ENCODE data around the gene NELL2.

Gene NELL2

GRCh38 chr12:44812062-44812461 is 64.1 kb downstream of the NELL2 start:
- no peak for DNase-seq (ENCODE audit: low read depth in 1 of 2, low spot score in 1 of 2)
- TF ChIP-seq GABPA (IDR thresholded peaks at IDR 0.05; ENCODE audit: low read depth) (no peak), SPI1 (IDR thresholded peaks at IDR 0.05; ENCODE audit: borderline replicate concordance, low read depth) (no peak), REST (IDR thresholded peaks at IDR 0.05; ENCODE audit: insufficient replicate concordance, low read depth) (no peak), POLR2AphosphoS5 (IDR thresholded peaks at IDR 0.05; ENCODE audit: low read depth) (no peak), CTCF (IDR thresholded peaks at IDR 0.05; ENCODE audit: insufficient read depth, low read length) (no peak)

GRCh38 chr12:44804068-44804467 is 72.0 kb downstream of the NELL2 start:
- no peaks in the 10 kb centered on the region for H3K27me3 ChIP-seq (ENCODE audit: insufficient read depth, poor library complexity, severe bottlenecking)
- DNase-seq (ENCODE audit: low read depth in 1 of 2, low spot score in 1 of 2) = no peak
- no peak overlapping the region for H3K27ac ChIP-seq (replicated peaks)
- TF ChIP-seq GABPA (IDR thresholded peaks at IDR 0.05; ENCODE audit: low read depth) (no peak), REST (IDR thresholded peaks at IDR 0.05; ENCODE audit: insufficient replicate concordance, low read depth) (no peak), POLR2AphosphoS5 (IDR thresholded peaks at IDR 0.05; ENCODE audit: low read depth) (no peak), SPI1 (IDR thresholded peaks at IDR 0.05; ENCODE audit: borderline replicate concordance, low read depth) (no peak), CTCF (IDR thresholded peaks at IDR 0.05; ENCODE audit: insufficient read depth, low read length) (no peak)
- no peak overlapping the region for H3K4me3 ChIP-seq (replicated peaks; ENCODE audit: insufficient read depth, low read length)

More at GRCh38 chr12:44812062-44812461, 64.1 kb downstream of the NELL2 start:
- no peaks in the 10 kb centered on the region for H3K27me3 ChIP-seq (ENCODE audit: insufficient read depth, poor library complexity, severe bottlenecking)
- no peak overlapping the region for H3K4me3 ChIP-seq (replicated peaks; ENCODE audit: insufficient read depth, low read length)
- no peak overlapping the region for H3K27ac ChIP-seq (replicated peaks)

GRCh38 chr12:44795970-44796369 is 80.1 kb downstream of the NELL2 start:
- no peak for DNase-seq (ENCODE audit: low read depth in 1 of 2, low spot score in 1 of 2)
- TF ChIP-seq SPI1 (IDR thresholded peaks at IDR 0.05; ENCODE audit: borderline replicate concordance, low read depth) = no peak
- no peak for TF ChIP-seq CTCF (IDR thresholded peaks at IDR 0.05; ENCODE audit: insufficient read depth, low read length)
- TF ChIP-seq GABPA (IDR thresholded peaks at IDR 0.05; ENCODE audit: low read depth) = no peak
- no peak for TF ChIP-seq POLR2AphosphoS5 (IDR thresholded peaks at IDR 0.05; ENCODE audit: low read depth)
- TF ChIP-seq REST (IDR thresholded peaks at IDR 0.05; ENCODE audit: insufficient replicate concordance, low read depth) = no peak
- Histone ChIP-seq H3K4me3 (replicated peaks; ENCODE audit: insufficient read depth, low read length) (no peak overlapping the region), H3K27me3 (ENCODE audit: insufficient read depth, poor library complexity, severe bottlenecking) (no peaks in the 10 kb centered on the region), H3K27ac (replicated peaks) (no peak overlapping the region)
